Liver (tissue), 2 donors: ENCODE results near the gene APOBEC3H.
"Not testable (repeated sequence)": the region's sequence is repeated elsewhere in the genome, so short reads cannot be mapped to it uniquely, and the experiment has no call there.

ENCODE experiments used
- CTCF ChIP-seq: fragments of 150-350 bp; IDR thresholded peaks from 2 replicates; pipeline ENCODE4 v1.5.1; 2017; ENCODE audit warnings: improper control_type of control experiment, low read depth, low read length; ENCODE audit not compliant: missing input control
- REST ChIP-seq: IDR thresholded peaks from 2 replicates; pipeline ENCODE4 v1.6.1; 2016; ENCODE audit warnings: antibody characterized with exemption, mild to moderate bottlenecking
- donor health status: healthy.

GRCh38 chr22:39079054-39079637, 17.9 kb upstream of the APOBEC3H start:
- TF ChIP-seq CTCF, REST: not testable (repeated sequence)
